Fibroblast of the aortic adventitia (primary cell): ENCODE measurements around the gene TOR1A. TPM values are rescaled to one million over a fixed set of nuclear protein-coding genes. Genes with fewer than 3 reads are reported as not detected.
A peak's percentile ranks its signal among the peaks of the same experiment; 100 is the strongest.

Source experiments
- DNase-seq: peaks from one replicate; pipeline ENCODE4 v3.0.0-alpha.2; 2010; ENCODE audit warnings: low read depth
- H3K4me3 ChIP-seq: 2 replicates; pipeline ENCODE4 v1.5.1; 2011; ENCODE audit warnings: low read depth, mild to moderate bottlenecking, control low read depth, low read length, moderate library complexity
- small RNA-seq: library from RNA; depleted of rRNA; stranded (forward); fragments of <200 nt; gene quantifications from one replicate; pipeline ENCODE3, GENCODE V24; 2012
- total RNA-seq: library from RNA; depleted of rRNA; stranded (reverse); fragments of >200 nt; gene quantifications from 2 replicates; pipeline ENCODE4 v1.2.3, GENCODE V29; 2012; ENCODE audit warnings: low replicate concordance
- TF ChIP-seq, protein P1 (sequence below): IDR thresholded peaks from 2 replicates; pipeline ENCODE4 v1.5.1; 2011; ENCODE audit warnings: mild to moderate bottlenecking, low read length, control low read depth, inconsistent platforms; ENCODE audit not compliant: insufficient read depth

Gene TOR1A
- total RNA-seq, 1 donor = 48.9 TPM

- H3K4me3 ChIP-seq = no peak overlapping the region
- TF ChIP-seq, protein P1, sequence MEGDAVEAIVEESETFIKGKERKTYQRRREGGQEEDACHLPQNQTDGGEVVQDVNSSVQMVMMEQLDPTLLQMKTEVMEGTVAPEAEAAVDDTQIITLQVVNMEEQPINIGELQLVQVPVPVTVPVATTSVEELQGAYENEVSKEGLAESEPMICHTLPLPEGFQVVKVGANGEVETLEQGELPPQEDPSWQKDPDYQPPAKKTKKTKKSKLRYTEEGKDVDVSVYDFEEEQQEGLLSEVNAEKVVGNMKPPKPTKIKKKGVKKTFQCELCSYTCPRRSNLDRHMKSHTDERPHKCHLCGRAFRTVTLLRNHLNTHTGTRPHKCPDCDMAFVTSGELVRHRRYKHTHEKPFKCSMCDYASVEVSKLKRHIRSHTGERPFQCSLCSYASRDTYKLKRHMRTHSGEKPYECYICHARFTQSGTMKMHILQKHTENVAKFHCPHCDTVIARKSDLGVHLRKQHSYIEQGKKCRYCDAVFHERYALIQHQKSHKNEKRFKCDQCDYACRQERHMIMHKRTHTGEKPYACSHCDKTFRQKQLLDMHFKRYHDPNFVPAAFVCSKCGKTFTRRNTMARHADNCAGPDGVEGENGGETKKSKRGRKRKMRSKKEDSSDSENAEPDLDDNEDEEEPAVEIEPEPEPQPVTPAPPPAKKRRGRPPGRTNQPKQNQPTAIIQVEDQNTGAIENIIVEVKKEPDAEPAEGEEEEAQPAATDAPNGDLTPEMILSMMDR = no peak
- DNase-seq = no peak
Measured at GRCh38 chr9:129770741-129771140, 53.2 kb downstream of the TOR1A start.

GRCh38 chr9:129769669-129770068 lies 54.3 kb downstream of the TOR1A start:
- TF ChIP-seq, protein P1 = no peak
- peak; percentile 56 for DNase-seq
- H3K4me3 ChIP-seq = no peak overlapping the region

GRCh38 chr9:129768486-129768885 lies 55.5 kb downstream of the TOR1A start:
- H3K4me3 ChIP-seq = no peak overlapping the region
- no peak for DNase-seq
- TF ChIP-seq, protein P1 = no peak

- H3K4me3 ChIP-seq = no peak overlapping the region
- TF ChIP-seq, protein P1 = no peak
- DNase-seq = no peak
Measured at GRCh38 chr9:129765764-129766317, 58.1 kb downstream of the TOR1A start.

GRCh38 chr9:129762985-129763926 lies 60.7 kb downstream of the TOR1A start:
- peak; percentile 96 for DNase-seq
- TF ChIP-seq, protein P1 = no peak
- H3K4me3 ChIP-seq = no peak overlapping the region

Small RNA genes within 50 kb of the gene (small RNA-seq; reads per million reads assigned to genes)
- 1.3 reads per million, percentile 50 among the genes with 10 or more reads in this experiment for gene MIR6855

Other genes with a start within 250 kb of the TOR1A start
- gene C9orf50, start 203.0 kb downstream of the TOR1A start, total RNA-seq = 0.98 TPM in 1 of 2 replicates, not detected in the other
- gene NTMT1, start 198.0 kb downstream of the TOR1A start, total RNA-seq = 9.0 and 27.6 TPM in 2 replicates
- 7.0 and 14.0 TPM in 2 replicates for gene ASB6, start 182.0 kb downstream of the TOR1A start, total RNA-seq
- 3.5 and 36.1 TPM in 2 replicates for gene PRRX2, start 158.5 kb downstream of the TOR1A start, total RNA-seq
- 6.9 and 30.9 TPM in 2 replicates for gene PTGES, start 71.1 kb downstream of the TOR1A start, total RNA-seq
- gene TOR1B, start 21.0 kb downstream of the TOR1A start, total RNA-seq = 24.9 and 36.2 TPM in 2 replicates
- gene C9orf78, start 11.1 kb upstream of the TOR1A start, total RNA-seq = 37.3 and 107 TPM in 2 replicates
- gene USP20, start 11.3 kb upstream of the TOR1A start, total RNA-seq = 7.5 and 11.4 TPM in 2 replicates
- 44.4 and 57.9 TPM in 2 replicates for gene FNBP1, start 219.1 kb upstream of the TOR1A start, total RNA-seq
- 11.5 and 30.9 TPM in 2 replicates for gene GPR107, start 229.8 kb upstream of the TOR1A start, total RNA-seq